PC-3 (cell line): ENCODE measurements around the gene VIPR2.
"Not testable (repeated sequence)": the region's sequence is repeated elsewhere in the genome, so short reads cannot be mapped to it uniquely, and the experiment has no call there.

Experiments
- EZH2 ChIP-seq: fragments of 300-600 bp; sonication (generic); IDR thresholded peaks from one replicate; pipeline ENCODE4 v1.6.1; 2017; ENCODE audit warnings: antibody characterized with exemption, mild to moderate bottlenecking, low read length; ENCODE audit not compliant: unreplicated experiment
- EZH2phosphoT487 ChIP-seq: fragments of 300-600 bp; sonication (generic); IDR thresholded peaks from 2 replicates; pipeline ENCODE4 v1.6.1; 2018; ENCODE audit warnings: mild to moderate bottlenecking, antibody characterized with exemption, low read length, borderline replicate concordance
- TF ChIP-seq, protein P1 (sequence below): fragments of 300-600 bp; sonication (generic); conservative IDR thresholded peaks from 2 replicates; pipeline ENCODE4 v1.5.1; 2017; ENCODE audit warnings: antibody characterized with exemption, low read depth, mild to moderate bottlenecking, low read length

GRCh38 chr7:158984007-158984406 lies 160.7 kb downstream of the VIPR2 start:
- TF ChIP-seq, protein P1, sequence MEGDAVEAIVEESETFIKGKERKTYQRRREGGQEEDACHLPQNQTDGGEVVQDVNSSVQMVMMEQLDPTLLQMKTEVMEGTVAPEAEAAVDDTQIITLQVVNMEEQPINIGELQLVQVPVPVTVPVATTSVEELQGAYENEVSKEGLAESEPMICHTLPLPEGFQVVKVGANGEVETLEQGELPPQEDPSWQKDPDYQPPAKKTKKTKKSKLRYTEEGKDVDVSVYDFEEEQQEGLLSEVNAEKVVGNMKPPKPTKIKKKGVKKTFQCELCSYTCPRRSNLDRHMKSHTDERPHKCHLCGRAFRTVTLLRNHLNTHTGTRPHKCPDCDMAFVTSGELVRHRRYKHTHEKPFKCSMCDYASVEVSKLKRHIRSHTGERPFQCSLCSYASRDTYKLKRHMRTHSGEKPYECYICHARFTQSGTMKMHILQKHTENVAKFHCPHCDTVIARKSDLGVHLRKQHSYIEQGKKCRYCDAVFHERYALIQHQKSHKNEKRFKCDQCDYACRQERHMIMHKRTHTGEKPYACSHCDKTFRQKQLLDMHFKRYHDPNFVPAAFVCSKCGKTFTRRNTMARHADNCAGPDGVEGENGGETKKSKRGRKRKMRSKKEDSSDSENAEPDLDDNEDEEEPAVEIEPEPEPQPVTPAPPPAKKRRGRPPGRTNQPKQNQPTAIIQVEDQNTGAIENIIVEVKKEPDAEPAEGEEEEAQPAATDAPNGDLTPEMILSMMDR: not testable (repeated sequence)
- not testable (repeated sequence) for TF ChIP-seq EZH2phosphoT487, EZH2
